Cardiac ventricle fibroblast (primary cell): Measurements from ENCODE around the gene LRIT2. TPM values are rescaled to one million over a fixed set of nuclear protein-coding genes. Genes with fewer than 3 reads are reported as not detected.

Experiments
- total RNA-seq: library from RNA; depleted of rRNA; stranded (reverse); fragments of >200 nt; gene quantifications from 2 replicates; pipeline ENCODE4 v1.2.3, GENCODE V29; 2015

LRIT2 gene, protein sequence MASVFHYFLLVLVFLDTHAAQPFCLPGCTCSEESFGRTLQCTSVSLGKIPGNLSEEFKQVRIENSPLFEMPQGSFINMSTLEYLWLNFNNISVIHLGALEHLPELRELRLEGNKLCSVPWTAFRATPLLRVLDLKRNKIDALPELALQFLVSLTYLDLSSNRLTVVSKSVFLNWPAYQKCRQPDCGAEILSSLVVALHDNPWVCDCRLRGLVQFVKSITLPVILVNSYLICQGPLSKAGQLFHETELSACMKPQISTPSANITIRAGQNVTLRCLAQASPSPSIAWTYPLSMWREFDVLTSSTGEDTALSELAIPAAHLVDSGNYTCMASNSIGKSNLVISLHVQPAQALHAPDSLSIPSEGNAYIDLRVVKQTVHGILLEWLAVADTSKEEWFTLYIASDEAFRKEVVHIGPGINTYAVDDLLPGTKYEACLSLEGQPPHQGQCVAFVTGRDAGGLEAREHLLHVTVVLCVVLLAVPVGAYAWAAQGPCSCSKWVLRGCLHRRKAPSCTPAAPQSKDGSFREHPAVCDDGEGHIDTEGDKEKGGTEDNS
- total RNA-seq, result not detected in 2 replicates

GRCh38 chr10:84225427-84226173, at the start of gene LRIT2:
LRIT2 (minus strand) TSS chr10:84225544; CDS start chr10:84225520, 24 bp downstream.

GRCh38 chr10:84244651-84245270, 19.4 kb upstream of the LRIT2 start, which contains the start of gene RGR:
RGR (plus strand) TSS chr10:84245053; CDS start chr10:84245091, 38 bp downstream.

GRCh38 chr10:84241185-84241790, 15.9 kb upstream of the LRIT2 start, which contains the start of gene LRIT1:
LRIT1 (minus strand) TSS chr10:84241546; CDS start chr10:84241439, 107 bp downstream.

GRCh38 chr10:84194424-84195043, 30.8 kb downstream of the LRIT2 start, which contains the start of gene CDHR1:
CDHR1 (plus strand) TSS chr10:84194537; CDS start chr10:84194761, 224 bp downstream.

GRCh38 chr10:84173501-84173929, 51.8 kb downstream of the LRIT2 start, which contains the start of gene GPR15LG:
GPR15LG (plus strand) TSS chr10:84173801; CDS start chr10:84173852, 51 bp downstream.

Other genes starting within 250 kb of the LRIT2 start
- gene GHITM, start 86.0 kb downstream of the LRIT2 start, total RNA-seq, result 110 and 119 TPM in 2 replicates
- gene GPR15LG, start 51.7 kb downstream of the LRIT2 start, total RNA-seq, result not detected in 2 replicates
- 0.06 TPM in 1 of 2 replicates, not detected in the other for gene CDHR1, start 31.0 kb downstream of the LRIT2 start, total RNA-seq
- gene LRIT1, start 16.0 kb upstream of the LRIT2 start, total RNA-seq, result not detected in 2 replicates
- not detected in 2 replicates for gene RGR, start 19.5 kb upstream of the LRIT2 start, total RNA-seq
- gene CCSER2, start 103.0 kb upstream of the LRIT2 start, total RNA-seq, result 17.2 and 17.8 TPM in 2 replicates